Caco-2 (cell line): ENCODE measurements around the gene NYNRIN. TPM values are rescaled to one million over a fixed set of nuclear protein-coding genes. Genes with fewer than 3 reads are reported as not detected.

Experiments
- BruUV-seq: library from RNA; stranded (reverse); fragments of 400-500 nt; replicated peaks from 2 replicates; lab custom pipeline; 2021; lab: Mats Ljungman, UMichigan
- CTCF ChIA-PET: fragments of 300-600 bp; sonication (Branson Sonifier 250); formaldehyde crosslinking; loops from one replicate; lab custom pipeline; 2022; ENCODE audit warnings: antibody characterized with exemption; lab: Charles Lee
- POLR2A ChIA-PET: fragments of 300-600 bp; sonication (Branson Sonifier 250); formaldehyde crosslinking; loops from one replicate; lab custom pipeline; 2022; ENCODE audit warnings: antibody characterized with exemption; lab: Charles Lee
- DNase-seq, 2 experiments: peaks; one replicate each; pipeline versions ENCODE4 v3.0.0 to v3.0.0-alpha.2; 2020 to 2022
- H3K27me3 ChIP-seq: replicated peaks from 2 replicates; pipeline ENCODE4 v1.6.0; 2011; ENCODE audit warnings: low read length; ENCODE audit not compliant: control insufficient read depth, insufficient read depth
- H3K36me3 ChIP-seq: 2 replicates; pipeline ENCODE4 v1.5.1; 2011; ENCODE audit warnings: low read length; ENCODE audit not compliant: control insufficient read depth, insufficient read depth
- H3K4me1 ChIP-seq: fragments of 250-450 bp; sonication (Bioruptor Pico); 2 replicates; pipeline ENCODE4 v1.5.1; 2020; ENCODE audit warnings: mild to moderate bottlenecking
- H3K4me3 ChIP-seq: 2 replicates; pipeline ENCODE4 v1.5.1; 2011; ENCODE audit warnings: low read depth, mild to moderate bottlenecking, control low read depth, low read length
- H3K9me3 ChIP-seq: fragments of 250-450 bp; sonication (Bioruptor Pico); 2 replicates; pipeline ENCODE4 v1.5.1; 2020; ENCODE audit warnings: mild to moderate bottlenecking, moderate library complexity
- H3K27ac Mint-ChIP-seq: one replicate; pipeline ENCODE4 v1.8.0; 2022; ENCODE audit warnings: mixed read lengths; ENCODE audit not compliant: unreplicated experiment
- H3K27me3 Mint-ChIP-seq: one replicate; pipeline ENCODE4 v1.8.0; 2022; ENCODE audit warnings: mixed read lengths; ENCODE audit not compliant: insufficient read depth, unreplicated experiment
- H3K36me3 Mint-ChIP-seq: one replicate; pipeline ENCODE4 v1.8.0; 2022; ENCODE audit warnings: mild to moderate bottlenecking, mixed read lengths; ENCODE audit not compliant: insufficient read depth, unreplicated experiment
- H3K4me1 Mint-ChIP-seq: one replicate; pipeline ENCODE4 v1.8.0; 2022; ENCODE audit warnings: low read depth, mixed read lengths; ENCODE audit not compliant: unreplicated experiment
- H3K4me3 Mint-ChIP-seq: one replicate; pipeline ENCODE4 v1.8.0; 2022; ENCODE audit warnings: mild to moderate bottlenecking, moderate library complexity, mixed read lengths; ENCODE audit not compliant: unreplicated experiment
- H3K9me3 Mint-ChIP-seq: one replicate; pipeline ENCODE4 v1.8.0; 2022; ENCODE audit warnings: mixed read lengths; ENCODE audit not compliant: unreplicated experiment
- intact Hi-C: fragments of 100-400 bp; cut with micrococcal nuclease; formaldehyde crosslinking; loops from one replicate; pipeline ENCODE4 v1.10.0; 2022; ENCODE audit not compliant: unreplicated experiment
- total RNA-seq: library from RNA; stranded (reverse); gene quantifications from 2 replicates; pipeline ENCODE4 v1.2.3, GENCODE V29; 2022
- TF ChIP-seq, protein P1 (sequence below), 2 experiments: fragments of 200-600 bp in 1 of 2; IDR thresholded peaks; 1 replicate in 1 of 2; 2 replicates in 1 of 2; pipeline versions ENCODE4 v1.5.1 to v1.8.0; 2011 to 2022; ENCODE audit warnings: antibody characterized with exemption in 1 of 2, control low read depth in 1 of 2, inconsistent platforms in 1 of 2, low read depth in 1 of 2, low read length in 1 of 2, mild to moderate bottlenecking in 1 of 2, moderate library complexity in 1 of 2; ENCODE audit not compliant: insufficient read depth in 1 of 2, severe bottlenecking in 1 of 2, unreplicated experiment in 1 of 2

Gene NYNRIN
- total RNA-seq, 1 experiment from 2014 or later: 5.9 TPM

- Mint-ChIP-seq H3K36me3 (no peaks in the 10 kb centered on the region), H3K27ac (no peak overlapping the region), H3K4me1 (no peaks in the 10 kb centered on the region), H3K27me3 (no peaks in the 10 kb centered on the region), H3K4me3 (no peak overlapping the region), H3K9me3 (no peaks in the 10 kb centered on the region)
- POLR2A ChIA-PET: no interaction called here
- intact Hi-C loops: no loop called here
- no peaks in the 10 kb centered on the region for H3K4me1 ChIP-seq
- no peak for DNase-seq
- TF ChIP-seq, protein P1, sequence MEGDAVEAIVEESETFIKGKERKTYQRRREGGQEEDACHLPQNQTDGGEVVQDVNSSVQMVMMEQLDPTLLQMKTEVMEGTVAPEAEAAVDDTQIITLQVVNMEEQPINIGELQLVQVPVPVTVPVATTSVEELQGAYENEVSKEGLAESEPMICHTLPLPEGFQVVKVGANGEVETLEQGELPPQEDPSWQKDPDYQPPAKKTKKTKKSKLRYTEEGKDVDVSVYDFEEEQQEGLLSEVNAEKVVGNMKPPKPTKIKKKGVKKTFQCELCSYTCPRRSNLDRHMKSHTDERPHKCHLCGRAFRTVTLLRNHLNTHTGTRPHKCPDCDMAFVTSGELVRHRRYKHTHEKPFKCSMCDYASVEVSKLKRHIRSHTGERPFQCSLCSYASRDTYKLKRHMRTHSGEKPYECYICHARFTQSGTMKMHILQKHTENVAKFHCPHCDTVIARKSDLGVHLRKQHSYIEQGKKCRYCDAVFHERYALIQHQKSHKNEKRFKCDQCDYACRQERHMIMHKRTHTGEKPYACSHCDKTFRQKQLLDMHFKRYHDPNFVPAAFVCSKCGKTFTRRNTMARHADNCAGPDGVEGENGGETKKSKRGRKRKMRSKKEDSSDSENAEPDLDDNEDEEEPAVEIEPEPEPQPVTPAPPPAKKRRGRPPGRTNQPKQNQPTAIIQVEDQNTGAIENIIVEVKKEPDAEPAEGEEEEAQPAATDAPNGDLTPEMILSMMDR (IDR thresholded peaks at IDR 0.05; ENCODE audit: insufficient read depth in 1 of 2, low read depth in 1 of 2, low read length in 1 of 2, severe bottlenecking in 1 of 2, unreplicated experiment in 1 of 2): no peak
- CTCF ChIA-PET: interaction anchor here (0.5 to 1.6 kb wide), 5 partner anchors 10 to 273 kb away, joined by 4 to 11 read pairs (median 6); partner anchors contain the start of gene NYNRIN
- H3K4me3 ChIP-seq: no peak overlapping the region
- H3K9me3 ChIP-seq: no peaks in the 10 kb centered on the region
- BruUV-seq: no TSS peak
- no peaks in the 10 kb centered on the region; the same call in 1 of the 2 replicates for H3K36me3 ChIP-seq
- no peaks in the 10 kb centered on the region for H3K27me3 ChIP-seq
These were observed 10.0 kb downstream of the NYNRIN start for GRCh38 chr14:24408764-24409163.

- no peaks in the 10 kb centered on the region; the same call in 1 of the 2 replicates for H3K36me3 ChIP-seq
- no peaks in the 10 kb centered on the region for H3K27me3 ChIP-seq
- no peaks in the 10 kb centered on the region for H3K4me1 ChIP-seq
- no TSS peak for BruUV-seq
- no peak overlapping the region for H3K4me3 ChIP-seq
- TF ChIP-seq, protein P1 (IDR thresholded peaks at IDR 0.05; ENCODE audit: insufficient read depth in 1 of 2, low read depth in 1 of 2, low read length in 1 of 2, severe bottlenecking in 1 of 2, unreplicated experiment in 1 of 2): no peak
- DNase-seq: no peak
- Mint-ChIP-seq H3K9me3 (no peaks in the 10 kb centered on the region), H3K27me3 (no peaks in the 10 kb centered on the region), H3K4me1 (no peaks in the 10 kb centered on the region), H3K27ac (no peak overlapping the region), H3K4me3 (no peak overlapping the region), H3K36me3 (no peaks in the 10 kb centered on the region)
- ChIA-PET POLR2A (no interaction called here), CTCF (interaction anchor here (0.5 to 1.6 kb wide), 6 partner anchors 10 to 274 kb away, joined by 3 to 11 read pairs (median 5); partner anchors contain the start of gene NYNRIN)
- no peaks in the 10 kb centered on the region for H3K9me3 ChIP-seq
- intact Hi-C loops: no loop called here
These were observed 10.4 kb downstream of the NYNRIN start for GRCh38 chr14:24409192-24409591.

GRCh38 chr14:24409956-24410355 lies 11.2 kb downstream of the NYNRIN start:
- intact Hi-C loops: no loop called here
- ChIA-PET CTCF (interaction anchor here (1.2 to 1.6 kb wide), 4 partner anchors 11 to 77 kb away, joined by 3 to 8 read pairs (median 5); partner anchors contain the start of gene NYNRIN), POLR2A (no interaction called here)
- H3K4me1 ChIP-seq: no peaks in the 10 kb centered on the region
- H3K4me3 ChIP-seq: no peak overlapping the region
- H3K4me1 Mint-ChIP-seq: no peaks in the 10 kb centered on the region
- H3K4me3 Mint-ChIP-seq: no peak overlapping the region
- H3K27ac Mint-ChIP-seq: no peak overlapping the region
- H3K9me3 ChIP-seq: no peaks in the 10 kb centered on the region
- no peaks in the 10 kb centered on the region for H3K36me3 Mint-ChIP-seq
- DNase-seq: no peak
- no peaks in the 10 kb centered on the region for H3K27me3 Mint-ChIP-seq
- TF ChIP-seq, protein P1 (IDR thresholded peaks at IDR 0.05; ENCODE audit: insufficient read depth in 1 of 2, low read depth in 1 of 2, low read length in 1 of 2, severe bottlenecking in 1 of 2, unreplicated experiment in 1 of 2): no peak
- H3K9me3 Mint-ChIP-seq: no peaks in the 10 kb centered on the region
- no peaks in the 10 kb centered on the region for H3K27me3 ChIP-seq
- no peaks in the 10 kb centered on the region; the same call in 1 of the 2 replicates for H3K36me3 ChIP-seq
- BruUV-seq: no TSS peak
